Adrenal gland (tissue), 5 donors: ENCODE data around the gene WDR19.

Experiments used
- CTCF ChIP-seq, 6 experiments: fragments of 450-650 bp in 4 of 6; fragments of 200-600 bp in 2 of 6; sonication (generic) in 1 of 6; IDR thresholded peaks; 1 replicate in 5 of 6; 2 replicates in 1 of 6; pipeline versions ENCODE4 v1.5.1 to v1.8.0; 2016 to 2021; ENCODE audit warnings: antibody characterized with exemption in 6 of 6, mild to moderate bottlenecking in 2 of 6, moderate library complexity in 1 of 6
- POLR2A ChIP-seq, 2 donors: fragments of 450-650 bp; IDR thresholded peaks; one replicate each; pipeline ENCODE4 v1.6.1; 2017; ENCODE audit warnings: antibody characterized with exemption in 2 of 2, mild to moderate bottlenecking in 2 of 2, moderate library complexity in 1 of 2
- donor health status: DM: no; HTN: no; CAD: no.

- TF ChIP-seq CTCF (IDR thresholded peaks at IDR 0.05) (no peak), POLR2A (IDR thresholded peaks at IDR 0.05) (no peak)
Observed at GRCh38 chr4:39324446-39324845, 142.1 kb downstream of the WDR19 start.
